Natural killer cell (primary cell): Measurements from ENCODE around the gene SLC25A29. TPM values are rescaled to one million over a fixed set of nuclear protein-coding genes. Genes with fewer than 3 reads are reported as not detected.
"Not testable (repeated sequence)": the region's sequence is repeated elsewhere in the genome, so short reads cannot be mapped to it uniquely, and the experiment has no call there.

ENCODE experiments used
- ATAC-seq, 3 donors: fragments of 150-1000 bp in 2 of 3; fragments of 200-7000 bp in 1 of 3; cut with Tn5 transposase; 1 replicate in 1 of 3; 2 replicates in 2 of 3; pipeline ENCODE4 v1.10.0; 2021; ENCODE audit warnings: mild to moderate bottlenecking in 2 of 3, moderate library complexity in 2 of 3
- DNase-seq, 2 donors: peaks; one replicate each; pipeline versions ENCODE4 v3.0.0 to v3.0.0-alpha.2; 2013 to 2021; ENCODE audit warnings: mixed read lengths in 1 of 2
- H3K27ac ChIP-seq: one replicate; pipeline ENCODE4 v1.5.1; 2013; ENCODE audit warnings: mild to moderate bottlenecking, low read length
- H3K27me3 ChIP-seq: one replicate; pipeline ENCODE4 v1.6.1; 2013; ENCODE audit warnings: low read length; ENCODE audit not compliant: control insufficient read depth, insufficient read depth
- H3K36me3 ChIP-seq: one replicate; pipeline ENCODE4 v1.6.1; 2013; ENCODE audit warnings: low read length; ENCODE audit not compliant: control insufficient read depth, insufficient read depth
- H3K4me1 ChIP-seq: one replicate; pipeline ENCODE4 v1.6.1; 2013; ENCODE audit warnings: low read length; ENCODE audit not compliant: control insufficient read depth, insufficient read depth
- H3K4me3 ChIP-seq: one replicate; pipeline ENCODE4 v1.5.1; 2013; ENCODE audit warnings: low read length
- H3K9me3 ChIP-seq: one replicate; pipeline ENCODE4 v1.6.1; 2013; ENCODE audit warnings: low read length; ENCODE audit not compliant: control insufficient read depth, insufficient read depth
- H3K27ac Mint-ChIP-seq, 2 donors: one replicate each; pipeline ENCODE4 v1.8.0; 2022; ENCODE audit warnings: mild to moderate bottlenecking in 2 of 2, mixed read lengths in 2 of 2, moderate library complexity in 1 of 2
- H3K27me3 Mint-ChIP-seq, 2 donors: one replicate each; pipeline ENCODE4 v1.8.0; 2022; ENCODE audit warnings: low read depth in 2 of 2, mixed read lengths in 2 of 2
- H3K36me3 Mint-ChIP-seq: one replicate; pipeline ENCODE4 v1.8.0; 2022; ENCODE audit warnings: mixed read lengths
- H3K4me1 Mint-ChIP-seq, 2 donors: one replicate each; pipeline ENCODE4 v1.8.0; 2022; ENCODE audit warnings: mixed read lengths in 2 of 2
- H3K4me3 Mint-ChIP-seq: one replicate; pipeline ENCODE4 v1.8.0; 2022; ENCODE audit warnings: mild to moderate bottlenecking, moderate library complexity, mixed read lengths
- H3K9me3 Mint-ChIP-seq, 2 donors: one replicate each; pipeline ENCODE4 v1.8.0; 2022; ENCODE audit warnings: mixed read lengths in 2 of 2
- CTCF ChIP-seq: fragments of 200-600 bp; IDR thresholded peaks from one replicate; pipeline ENCODE4 v1.8.0; 2022; ENCODE audit warnings: antibody characterized with exemption
- WGBS: methylation state at CpG from one replicate; pipeline ENCODE4 v1.1.7; 2013; ENCODE audit warnings: missing lambda C conversion rate; ENCODE audit not compliant: insufficient coverage; 5-methylcytosine and 5-hydroxymethylcytosine counted together
- intact Hi-C: fragments of 100-400 bp; cut with micrococcal nuclease; formaldehyde crosslinking; loops from one replicate; pipeline ENCODE4 v1.14.2; 2022
- total RNA-seq, 4 donors: library from RNA; stranded (reverse); fragments of 120-200 nt in 1 of 4; gene quantifications; one replicate each; pipeline versions ENCODE4 v1.2.3 to v1.2.4, GENCODE V29; 2013 to 2022

SLC25A29 gene
- total RNA-seq, 3 donors from 2014 or later (not counting 1 experiment from before 2014, with no cell fraction given) = 8.6 to 80.7 (median 69.3) TPM

GRCh38 chr14:100345711-100346110 lies 39.5 kb upstream of the SLC25A29 start:
- DNase-seq = no peak
- no peaks in the 10 kb centered on the region for H3K9me3 ChIP-seq
- Mint-ChIP-seq H3K27me3 (no peaks in the 10 kb centered on the region), H3K9me3 (no peaks in the 10 kb centered on the region), H3K36me3 (peaks cover 9% of the 10 kb centered on the region), H3K27ac (no peak overlapping the region), H3K4me1 (peaks cover 0 to 3% of the 10 kb centered on the region in 2 donors), H3K4me3 (no peak overlapping the region)
- ATAC-seq = no peak
- 98% methylated on average over 17 of the region's 17 CpGs for WGBS
- intact Hi-C loops = no loop called here
- peaks cover 10% of the 10 kb centered on the region for H3K4me1 ChIP-seq
- H3K36me3 ChIP-seq = peaks cover 31% of the 10 kb centered on the region
- H3K27me3 ChIP-seq = no peaks in the 10 kb centered on the region
- no peak overlapping the region for H3K27ac ChIP-seq
- TF ChIP-seq CTCF = no peak
- no peak overlapping the region for H3K4me3 ChIP-seq

- intact Hi-C loops, ATAC-seq, DNase-seq, H3K27ac ChIP-seq, H3K4me3 ChIP-seq, H3K9me3 Mint-ChIP-seq, H3K27me3 Mint-ChIP-seq, H3K4me1 Mint-ChIP-seq, H3K4me3 Mint-ChIP-seq, H3K36me3 Mint-ChIP-seq, H3K27me3 ChIP-seq, H3K27ac Mint-ChIP-seq, H3K9me3 ChIP-seq: not testable (repeated sequence)
- H3K36me3 ChIP-seq = peaks cover 29% of the 10 kb centered on the region
- WGBS = 93% methylated on average over 16 of the region's 35 CpGs
- H3K4me1 ChIP-seq = peaks cover 15% of the 10 kb centered on the region
Measured at GRCh38 chr14:100344657-100345056, 38.4 kb upstream of the SLC25A29 start.

DNA sequence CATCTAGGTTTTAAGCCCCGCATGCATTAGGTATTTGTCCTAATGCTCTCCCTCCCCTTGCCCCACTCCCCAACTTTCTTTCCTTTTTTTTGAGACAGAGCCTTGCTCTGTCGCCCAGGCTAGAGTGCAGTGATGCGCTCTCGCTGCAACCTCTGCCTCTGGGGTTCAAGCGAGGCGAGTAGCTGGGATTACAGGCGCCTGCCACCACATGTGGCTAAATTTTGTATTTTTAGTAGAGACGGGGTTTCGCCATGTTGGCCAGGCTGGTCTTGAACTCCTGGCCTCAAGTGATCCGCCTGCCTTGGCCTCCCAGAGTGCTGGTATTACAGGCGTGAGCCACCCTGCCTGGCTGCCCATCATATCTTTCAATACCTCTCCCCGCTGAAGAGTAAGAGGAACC lies 36.6 kb upstream of the SLC25A29 start:
- H3K9me3 Mint-ChIP-seq, H3K4me1 Mint-ChIP-seq, intact Hi-C loops, H3K27me3 Mint-ChIP-seq, H3K4me3 ChIP-seq, H3K9me3 ChIP-seq, H3K4me3 Mint-ChIP-seq, ATAC-seq, H3K27ac ChIP-seq, H3K27me3 ChIP-seq, H3K36me3 Mint-ChIP-seq, DNase-seq, H3K27ac Mint-ChIP-seq: not testable (repeated sequence)
- WGBS = 98% methylated on average over 11 of the region's 12 CpGs
- Histone ChIP-seq H3K4me1 (peaks cover 15% of the 10 kb centered on the region), H3K36me3 (peaks cover 22% of the 10 kb centered on the region)

GRCh38 chr14:100342195-100342594 lies 36.0 kb upstream of the SLC25A29 start:
- no peak for ATAC-seq
- H3K4me3 ChIP-seq = no peak overlapping the region
- H3K9me3 ChIP-seq = no peaks in the 10 kb centered on the region
- WGBS = 99% methylated on average over 11 of the region's 11 CpGs
- no peak overlapping the region for H3K4me3 Mint-ChIP-seq
- H3K9me3 Mint-ChIP-seq = no peaks in the 10 kb centered on the region
- H3K27me3 ChIP-seq = no peaks in the 10 kb centered on the region
- no peak for DNase-seq
- H3K36me3 Mint-ChIP-seq = peaks cover 7% of the 10 kb centered on the region
- intact Hi-C loops = no loop called here
- no peaks in the 10 kb centered on the region for H3K4me1 Mint-ChIP-seq
- peaks cover 15% of the 10 kb centered on the region for H3K4me1 ChIP-seq
- no peak for TF ChIP-seq CTCF
- peaks cover 23% of the 10 kb centered on the region for H3K36me3 ChIP-seq
- H3K27me3 Mint-ChIP-seq = no peaks in the 10 kb centered on the region
- H3K27ac ChIP-seq = no peak overlapping the region
- H3K27ac Mint-ChIP-seq = no peak overlapping the region
